Measurements from ENCODE around the gene EGFL7.

Gene EGFL7

GRCh38 chr9:136656795-136657611, 5.7 kb upstream of the EGFL7 start:
- DNase-seq (ENCODE audit: extremely low spot score), result no peak
- CTCF ChIA-PET, result interaction anchor here (1.2 kb wide), 1 partner anchor 15 kb away, joined by 5 read pairs; no protein-coding TSS in a partner anchor
- no peak for TF ChIP-seq FOXM1 (IDR thresholded peaks at IDR 0.05; ENCODE audit: borderline replicate concordance)
- TF ChIP-seq BHLHE40 (IDR thresholded peaks at IDR 0.05; ENCODE audit: borderline replicate concordance), result no peak
- TF ChIP-seq ARNT (IDR thresholded peaks at IDR 0.05), result no peak
- no peak for TF ChIP-seq CTBP1 (IDR thresholded peaks at IDR 0.05; ENCODE audit: borderline replicate concordance)
- no peak for TF ChIP-seq PKNOX1 (IDR thresholded peaks at IDR 0.05)
- TF ChIP-seq TARDBP (IDR thresholded peaks at IDR 0.05), result no peak
- TF ChIP-seq FOXK2 (IDR thresholded peaks at IDR 0.05), result no peak
- TF ChIP-seq SP1 (IDR thresholded peaks at IDR 0.05), result no peak
- TF ChIP-seq NFRKB (IDR thresholded peaks at IDR 0.05), result no peak
- no peak for TF ChIP-seq ELF4 (IDR thresholded peaks at IDR 0.05)
- TF ChIP-seq FOXA1 (IDR thresholded peaks at IDR 0.05), result no peak
- no peak for TF ChIP-seq HDGF (IDR thresholded peaks at IDR 0.05; ENCODE audit: borderline replicate concordance)
- no peak for TF ChIP-seq SUZ12 (IDR thresholded peaks at IDR 0.05)
- TF ChIP-seq ZNF384 (IDR thresholded peaks at IDR 0.05), result no peak
- TF ChIP-seq L3MBTL2 (conservative IDR thresholded peaks at IDR 0.05), result no peak
- POLR2A ChIA-PET, result no interaction called here

- no peak for DNase-seq (ENCODE audit: extremely low spot score)
- TF ChIP-seq TARDBP (IDR thresholded peaks at IDR 0.05), result no peak
- ChIA-PET CTCF (no interaction called here), POLR2A (no interaction called here)
Observed at GRCh38 chr9:136657974-136658848, 4.5 kb upstream of the EGFL7 start.

- POLR2A ChIA-PET, result no interaction called here
- DNase-seq (ENCODE audit: extremely low spot score), result no peak
- TF ChIP-seq L3MBTL2 (conservative IDR thresholded peaks at IDR 0.05), result no peak
- TF ChIP-seq SP1 (IDR thresholded peaks at IDR 0.05), result no peak
- no peak for TF ChIP-seq SUZ12 (IDR thresholded peaks at IDR 0.05)
- TF ChIP-seq FOXA1 (IDR thresholded peaks at IDR 0.05), result no peak
- CTCF ChIA-PET, result no interaction called here
Observed at GRCh38 chr9:136658849-136659535, 3.7 kb upstream of the EGFL7 start.

GRCh38 chr9:136659861-136660784, 2.6 kb upstream of the EGFL7 start:
- TF ChIP-seq LEF1 (IDR thresholded peaks at IDR 0.05; ENCODE audit: borderline replicate concordance) (no peak), ZNF384 (IDR thresholded peaks at IDR 0.05) (no peak), FOXM1 (IDR thresholded peaks at IDR 0.05; ENCODE audit: borderline replicate concordance) (no peak), SP1 (IDR thresholded peaks at IDR 0.05) (no peak), ARNT (IDR thresholded peaks at IDR 0.05) (no peak), HDGF (IDR thresholded peaks at IDR 0.05; ENCODE audit: borderline replicate concordance) (no peak), NFRKB (IDR thresholded peaks at IDR 0.05) (no peak), ELF4 (IDR thresholded peaks at IDR 0.05) (no peak), BHLHE40 (IDR thresholded peaks at IDR 0.05; ENCODE audit: borderline replicate concordance) (no peak), FOXA1 (IDR thresholded peaks at IDR 0.05) (no peak), L3MBTL2 (conservative IDR thresholded peaks at IDR 0.05) (no peak), FOXK2 (IDR thresholded peaks at IDR 0.05) (no peak)
- ChIA-PET POLR2A (no interaction called here), CTCF (no interaction called here)
- no peak for DNase-seq (ENCODE audit: extremely low spot score)

- POLR2A ChIA-PET, result no interaction called here
- CTCF ChIA-PET, result interaction anchor here (1.9 kb wide), 1 partner anchor 11 kb away, joined by 8 read pairs; no protein-coding TSS in a partner anchor
- TF ChIP-seq SP1 (IDR thresholded peaks at IDR 0.05) (no peak), L3MBTL2 (conservative IDR thresholded peaks at IDR 0.05) (no peak), FOXK2 (IDR thresholded peaks at IDR 0.05) (no peak), ARNT (IDR thresholded peaks at IDR 0.05) (no peak), FOXA1 (IDR thresholded peaks at IDR 0.05) (no peak), ELF4 (IDR thresholded peaks at IDR 0.05) (no peak), CTBP1 (IDR thresholded peaks at IDR 0.05; ENCODE audit: borderline replicate concordance) (no peak), LEF1 (IDR thresholded peaks at IDR 0.05; ENCODE audit: borderline replicate concordance) (no peak), HDGF (IDR thresholded peaks at IDR 0.05; ENCODE audit: borderline replicate concordance) (no peak), SUZ12 (IDR thresholded peaks at IDR 0.05) (no peak), PKNOX1 (IDR thresholded peaks at IDR 0.05) (no peak), TARDBP (IDR thresholded peaks at IDR 0.05) (no peak), FOXM1 (IDR thresholded peaks at IDR 0.05; ENCODE audit: borderline replicate concordance) (no peak), ZNF384 (IDR thresholded peaks at IDR 0.05) (no peak), NFRKB (IDR thresholded peaks at IDR 0.05) (no peak), BHLHE40 (IDR thresholded peaks at IDR 0.05; ENCODE audit: borderline replicate concordance) (no peak)
- DNase-seq (ENCODE audit: extremely low spot score), result no peak
Observed at GRCh38 chr9:136660971-136661550, 1.7 kb upstream of the EGFL7 start.

All from HEK293T (cell line).